ENCODE measurements around the gene NUPR1. TPM values are rescaled to one million over a fixed set of nuclear protein-coding genes. Genes with fewer than 3 reads are reported as not detected.

NUPR1 gene
- total and polyA plus RNA-seq, 2 of the 13 experiments (the other 11 are each of a cell fraction or from before 2014, with no cell fraction given) = 18.0 to 25.6 TPM

DNA sequence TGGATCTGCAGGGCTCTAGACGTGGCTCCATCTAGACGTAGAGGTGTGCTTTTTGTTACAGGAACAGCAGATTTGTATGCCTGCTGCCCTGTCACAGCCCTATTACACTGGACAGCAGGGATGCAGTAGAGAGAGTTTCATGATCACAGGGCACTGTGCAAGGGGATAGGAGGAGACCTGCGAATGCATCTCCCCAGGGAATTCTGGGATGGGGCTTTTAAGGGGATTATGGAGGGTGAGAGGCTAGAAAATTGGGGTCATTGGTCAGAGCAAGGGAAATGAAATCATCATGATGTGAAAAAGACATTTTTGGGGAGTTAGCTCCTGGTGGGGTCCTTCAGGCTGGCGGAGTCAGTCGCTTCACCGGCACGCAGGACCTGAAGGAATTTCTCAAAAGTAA lies 3.9 kb upstream of the NUPR1 start:
- ATAC-seq (no peak), FAIRE-seq (no peak), DNase-seq (ENCODE audit: low spot score) (no peak)
- peaks cover 10% of the 10 kb centered on the region for H3K79me2 ChIP-seq (ENCODE audit: insufficient read depth, low read length)
- H3K4me3 ChIP-seq (replicated peaks in 1 of 3; ENCODE audit: insufficient read depth in 1 of 3, low read depth in 2 of 3, low read length in 3 of 3) = peak overlapping the region; percentile 1 to 28 (median 28); a peak in 3 of 6 replicates
- intact Hi-C loops (cut with micrococcal nuclease; ENCODE audit: unreplicated experiment) = loop anchor here (10.0 kb wide), 1 partner anchor 72 kb away; the partner anchor contains the start of gene SULT1A1
- TF ChIP-seq ZNF282 (IDR thresholded peaks at IDR 0.05; ENCODE audit: partially characterized antibody) (no peak), NKX3-1 (CRISPR knock-in tag; IDR thresholded peaks at IDR 0.05) (no peak), CEBPG (CRISPR knock-in tag; IDR thresholded peaks at IDR 0.05) (0 out of 2 replicates have a peak, but pooled peaks have one; percentile 7), ZNF614 (CRISPR knock-in tag; IDR thresholded peaks at IDR 0.05; ENCODE audit: borderline replicate concordance) (peak; percentile 36; the same call in 1 of the 2 replicates), ZNF101 (CRISPR knock-in tag; IDR thresholded peaks at IDR 0.05; ENCODE audit: borderline replicate concordance, low read depth) (no peak), GFI1 (CRISPR knock-in tag; IDR thresholded peaks at IDR 0.05; ENCODE audit: borderline replicate concordance) (no peak), ZNF510 (CRISPR knock-in tag; IDR thresholded peaks at IDR 0.05; ENCODE audit: low read depth) (no peak), FOXA1 (IDR thresholded peaks at IDR 0.05) (no peak), FOXA1 (CRISPR knock-in tag; IDR thresholded peaks at IDR 0.05) (no peak), ZSCAN31 (CRISPR knock-in tag; IDR thresholded peaks at IDR 0.05; ENCODE audit: low read depth) (no peak), EZH2 (conservative IDR thresholded peaks at IDR 0.05; ENCODE audit: low read depth, low read length) (no peak), TARDBP (CRISPR knock-in tag; IDR thresholded peaks at IDR 0.05) (no peak), SP4 (CRISPR knock-in tag; IDR thresholded peaks at IDR 0.05) (0 out of 2 replicates have a peak, but pooled peaks have one; percentile 26)
- TF ChIP-seq, protein P1, sequence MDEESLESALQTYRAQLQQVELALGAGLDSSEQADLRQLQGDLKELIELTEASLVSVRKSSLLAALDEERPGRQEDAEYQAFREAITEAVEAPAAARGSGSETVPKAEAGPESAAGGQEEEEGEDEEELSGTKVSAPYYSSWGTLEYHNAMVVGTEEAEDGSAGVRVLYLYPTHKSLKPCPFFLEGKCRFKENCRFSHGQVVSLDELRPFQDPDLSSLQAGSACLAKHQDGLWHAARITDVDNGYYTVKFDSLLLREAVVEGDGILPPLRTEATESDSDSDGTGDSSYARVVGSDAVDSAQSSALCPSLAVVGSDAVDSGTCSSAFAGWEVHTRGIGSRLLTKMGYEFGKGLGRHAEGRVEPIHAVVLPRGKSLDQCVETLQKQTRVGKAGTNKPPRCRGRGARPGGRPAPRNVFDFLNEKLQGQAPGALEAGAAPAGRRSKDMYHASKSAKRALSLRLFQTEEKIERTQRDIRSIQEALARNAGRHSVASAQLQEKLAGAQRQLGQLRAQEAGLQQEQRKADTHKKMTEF (CRISPR knock-in tag; IDR thresholded peaks at IDR 0.05) = no peak
- H3K4me1 ChIP-seq (ENCODE audit: insufficient read depth, low read length) = peaks cover 67% of the 10 kb centered on the region
- WGBS (ENCODE audit: low lambda C conversion rate) = 50% methylated on average over 7 of the region's 7 CpGs
- H3K27ac ChIP-seq (ENCODE audit: extremely low read length, insufficient read depth, low read length) = no peak overlapping the region
- H4K20me1 ChIP-seq (ENCODE audit: insufficient read depth, low read length) = no peaks in the 10 kb centered on the region
- H3K4me2 ChIP-seq (ENCODE audit: low read depth, low read length) = peak overlapping the region; percentile 72
- H3K9ac ChIP-seq (ENCODE audit: insufficient read depth, low read depth, low read length) = no peak overlapping the region
- H3K27me3 ChIP-seq (ENCODE audit: control insufficient read depth in 1 of 2, insufficient read depth in 2 of 2, low read length in 2 of 2) = 0 out of 5 replicates have a peak, but pooled peaks cover 0 to 6% of the 10 kb centered on the region in 2 experiments
- in situ Hi-C loops (cut with HindIII; ENCODE audit: extremely low pct_ligation_motif_present, low pct_unique_long_range_greater_than_20kb) = no loop called here
- H2AFZ ChIP-seq (ENCODE audit: low read length) = no peak overlapping the region
- no peaks in the 10 kb centered on the region for H3K36me3 ChIP-seq (replicated peaks in 1 of 2; ENCODE audit: control insufficient read depth in 1 of 2, insufficient read depth in 2 of 2, low read length in 2 of 2)
- no peaks in the 10 kb centered on the region for H3K9me3 ChIP-seq (ENCODE audit: low read length)
- CTCF ChIA-PET (ENCODE audit: low intra/inter-chr PET ratio, low total read pairs) = no interaction called here
- POLR2A ChIA-PET = interaction anchor here (1.2 kb wide), 1 partner anchor 54 kb away, joined by 3 read pairs; the partner anchor contains the start of gene SULT1A2
- BruUV-seq (replicated peaks) = no TSS peak
